Testis (tissue), 3 donors: Measurements from ENCODE around the gene NUCKS1. TPM values are rescaled to one million over a fixed set of nuclear protein-coding genes. Genes with fewer than 3 reads are reported as not detected.

Source experiments
- DNase-seq: peaks from one replicate; pipeline ENCODE4 v3.0.0-alpha.2; 2019
- H3K27ac ChIP-seq, 2 donors: fragments of 200-600 bp; sonication (generic); one replicate each; pipeline ENCODE4 v1.5.1; 2019
- H3K27me3 ChIP-seq: fragments of 200-600 bp; sonication (generic); one replicate; pipeline ENCODE4 v1.5.1; 2019
- H3K36me3 ChIP-seq: fragments of 200-600 bp; sonication (generic); one replicate; pipeline ENCODE4 v1.5.1; 2017; ENCODE audit warnings: low read depth; ENCODE audit errors: missing control alignments
- H3K4me1 ChIP-seq: fragments of 200-600 bp; sonication (generic); one replicate; pipeline ENCODE4 v1.5.1; 2019
- H3K4me3 ChIP-seq, 2 donors: fragments of 200-600 bp; sonication (generic); one replicate each; pipeline ENCODE4 v1.5.1; 2017 to 2019
- H3K9me3 ChIP-seq: fragments of 200-600 bp; sonication (generic); one replicate; pipeline ENCODE4 v1.5.1; 2017
- POLR2A ChIP-seq: fragments of 450-650 bp; IDR thresholded peaks from one replicate; pipeline ENCODE4 v1.6.1; 2017; ENCODE audit warnings: antibody characterized with exemption, mild to moderate bottlenecking, moderate library complexity
- WGBS, 2 donors: methylation state at CpG; one replicate each; pipeline ENCODE4 v1.1.5; 2018; 5-methylcytosine and 5-hydroxymethylcytosine counted together
- intact Hi-C: fragments of 100-400 bp; cut with DNase I; formaldehyde crosslinking; loops from one replicate; pipeline ENCODE4 v1.15.1; 2023; ENCODE audit warnings: low total_unique reads
- polyA plus RNA-seq: library from polyadenylated mRNA; stranded (reverse); fragments of 350-450 nt; fragmentation: Illumina TruSeq; extraction: RNeasy Lipid Tissue Mini Kit (QIAGEN cat#74804); gene quantifications from one replicate; pipeline ENCODE4 v1.2.3, GENCODE V29; 2014; ENCODE audit warnings: low read depth, low replicate concordance; ENCODE audit not compliant: insufficient read depth
- total RNA-seq, 2 donors: library from RNA; depleted of rRNA; stranded (reverse); fragments of >200 nt; gene quantifications; one replicate each; pipeline ENCODE4 v1.2.3, GENCODE V29; 2016
- TF ChIP-seq, protein P1 (sequence below), 3 experiments: fragments of 450-650 bp in 2 of 3; fragments of 200-600 bp in 1 of 3; sonication (generic) in 1 of 3; IDR thresholded peaks; one replicate each; pipeline ENCODE4 v1.5.1; 2016 to 2019; ENCODE audit warnings: antibody characterized with exemption in 3 of 3, mild to moderate bottlenecking in 2 of 3, moderate library complexity in 1 of 3

Gene NUCKS1
- total and polyA plus RNA-seq, 3 donors from 2014 or later, result 57.7 to 98.6 (median 66.3) TPM

DNA sequence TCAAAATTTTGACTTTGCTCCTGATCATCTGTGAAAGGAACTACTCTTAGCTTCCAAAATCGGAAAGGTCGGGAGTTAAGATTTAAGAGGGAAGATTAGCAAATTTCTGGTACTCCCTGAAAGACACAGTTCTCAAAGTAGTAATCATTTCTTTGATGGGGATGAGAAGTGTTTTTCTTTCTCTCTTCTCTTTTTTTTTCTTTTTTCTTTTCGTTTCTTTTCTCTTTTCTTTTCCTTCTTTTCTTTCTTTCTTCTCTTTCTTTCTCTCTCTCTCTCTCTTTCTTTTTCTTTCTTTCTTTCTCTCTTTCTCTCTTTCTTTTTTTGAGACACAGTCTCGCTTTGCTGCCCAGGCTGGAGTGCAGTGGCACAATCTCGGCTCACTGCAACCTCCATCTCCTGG lies 30.4 kb upstream of the NUCKS1 start:
- no peaks in the 10 kb centered on the region for H3K36me3 ChIP-seq
- 88 to 89% methylated on average over 5 of the region's 5 CpGs for WGBS, 2 donors
- no peaks in the 10 kb centered on the region for H3K27me3 ChIP-seq
- H3K4me3 ChIP-seq, result no peak overlapping the region
- intact Hi-C loops, result no loop called here
- H3K9me3 ChIP-seq, result no peaks in the 10 kb centered on the region
- DNase-seq, result no peak
- H3K4me1 ChIP-seq, result no peaks in the 10 kb centered on the region
- TF ChIP-seq, protein P1, sequence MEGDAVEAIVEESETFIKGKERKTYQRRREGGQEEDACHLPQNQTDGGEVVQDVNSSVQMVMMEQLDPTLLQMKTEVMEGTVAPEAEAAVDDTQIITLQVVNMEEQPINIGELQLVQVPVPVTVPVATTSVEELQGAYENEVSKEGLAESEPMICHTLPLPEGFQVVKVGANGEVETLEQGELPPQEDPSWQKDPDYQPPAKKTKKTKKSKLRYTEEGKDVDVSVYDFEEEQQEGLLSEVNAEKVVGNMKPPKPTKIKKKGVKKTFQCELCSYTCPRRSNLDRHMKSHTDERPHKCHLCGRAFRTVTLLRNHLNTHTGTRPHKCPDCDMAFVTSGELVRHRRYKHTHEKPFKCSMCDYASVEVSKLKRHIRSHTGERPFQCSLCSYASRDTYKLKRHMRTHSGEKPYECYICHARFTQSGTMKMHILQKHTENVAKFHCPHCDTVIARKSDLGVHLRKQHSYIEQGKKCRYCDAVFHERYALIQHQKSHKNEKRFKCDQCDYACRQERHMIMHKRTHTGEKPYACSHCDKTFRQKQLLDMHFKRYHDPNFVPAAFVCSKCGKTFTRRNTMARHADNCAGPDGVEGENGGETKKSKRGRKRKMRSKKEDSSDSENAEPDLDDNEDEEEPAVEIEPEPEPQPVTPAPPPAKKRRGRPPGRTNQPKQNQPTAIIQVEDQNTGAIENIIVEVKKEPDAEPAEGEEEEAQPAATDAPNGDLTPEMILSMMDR (IDR thresholded peaks at IDR 0.05), result no peak
- no peak for TF ChIP-seq POLR2A
- H3K27ac ChIP-seq, result no peak overlapping the region

DNA sequence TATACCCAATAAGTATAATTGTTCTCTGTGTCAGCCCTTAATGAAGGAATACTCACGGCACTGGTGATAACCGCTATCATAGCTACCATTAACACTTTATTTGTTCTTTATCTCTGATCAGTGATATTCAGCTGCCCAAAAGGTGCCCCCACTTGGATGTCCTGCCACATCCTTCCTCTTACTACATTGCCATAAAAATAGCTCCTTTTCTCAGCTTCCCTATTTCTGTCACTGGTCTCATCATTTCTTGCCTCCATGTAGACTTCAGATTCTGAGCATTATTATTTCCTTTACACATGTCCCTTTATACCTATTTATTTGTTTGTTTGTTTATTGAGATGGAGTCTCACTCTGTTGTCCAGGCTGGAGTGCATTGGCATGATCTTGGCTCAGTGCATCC lies 28.0 kb upstream of the NUCKS1 start:
- no peak overlapping the region for H3K27ac ChIP-seq
- H3K36me3 ChIP-seq, result no peaks in the 10 kb centered on the region
- DNase-seq, result no peak
- intact Hi-C loops, result no loop called here
- no peaks in the 10 kb centered on the region for H3K27me3 ChIP-seq
- WGBS, 2 donors, result 84 to 86% methylated on average over 2 of the region's 2 CpGs
- no peak overlapping the region for H3K4me3 ChIP-seq
- no peaks in the 10 kb centered on the region for H3K9me3 ChIP-seq
- peaks cover 3% of the 10 kb centered on the region for H3K4me1 ChIP-seq
- TF ChIP-seq POLR2A, result no peak
- TF ChIP-seq, protein P1 (IDR thresholded peaks at IDR 0.05), result no peak

DNA sequence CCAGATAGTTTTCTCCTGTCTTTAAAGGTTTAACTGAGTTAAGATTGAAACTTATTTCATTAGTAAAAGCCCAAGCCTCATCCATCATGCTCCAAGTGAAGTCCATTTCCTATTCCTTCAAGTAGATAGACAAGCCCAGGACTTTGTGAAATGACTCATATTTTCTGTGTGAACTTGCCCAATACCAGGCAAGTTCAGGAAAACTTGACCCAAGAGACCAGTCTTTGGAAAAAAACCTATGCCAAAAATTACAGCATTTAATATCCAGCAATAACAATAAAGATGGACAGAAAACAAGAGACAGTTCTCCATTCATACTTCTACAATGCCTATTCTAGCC lies 25.7 kb upstream of the NUCKS1 start:
- H3K27me3 ChIP-seq, result no peaks in the 10 kb centered on the region
- peak overlapping the region in 1 of 2 donors; percentile 80 for H3K4me3 ChIP-seq
- TF ChIP-seq POLR2A, result no peak
- TF ChIP-seq, protein P1 (IDR thresholded peaks at IDR 0.05), result no peak
- no peaks in the 10 kb centered on the region for H3K9me3 ChIP-seq
- no peaks in the 10 kb centered on the region for H3K36me3 ChIP-seq
- intact Hi-C loops, result no loop called here
- H3K27ac ChIP-seq, result no peak overlapping the region
- peaks cover 3% of the 10 kb centered on the region for H3K4me1 ChIP-seq
- DNase-seq, result no peak

DNA sequence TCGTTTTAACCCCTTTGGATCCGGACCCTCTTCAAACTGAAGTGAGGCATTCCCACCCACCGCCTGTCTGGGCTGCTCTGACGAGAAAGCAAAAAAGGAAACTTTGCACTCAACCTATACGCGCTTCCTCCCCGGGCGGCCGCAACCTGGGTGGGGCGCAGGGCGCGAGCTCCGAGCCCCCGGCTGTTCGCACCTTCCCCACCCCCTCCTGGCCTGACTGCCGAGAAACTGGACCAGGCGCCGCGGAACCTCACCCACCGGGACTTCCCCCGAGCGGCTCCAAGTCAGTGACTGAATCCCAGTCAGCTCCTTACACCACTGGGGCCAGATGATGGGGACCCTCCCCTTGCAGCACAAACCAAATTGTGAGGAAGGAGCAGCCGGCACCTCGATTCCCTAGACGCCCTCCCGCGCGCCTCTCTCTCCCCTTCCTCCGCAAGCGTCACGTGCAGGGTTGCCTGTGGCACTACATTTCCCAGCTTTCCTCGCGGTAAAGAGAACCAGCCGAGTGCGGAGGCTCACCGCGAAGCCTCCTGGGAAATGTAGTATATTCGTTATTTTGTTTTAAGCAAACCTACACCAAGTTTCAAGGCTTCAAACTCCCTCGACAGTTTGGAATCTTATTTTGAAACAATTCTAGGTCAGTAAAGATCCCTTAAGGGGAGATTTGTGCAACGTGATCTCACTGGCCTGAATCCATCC lies 25.2 kb upstream of the NUCKS1 start, which contains the start of gene RAB29:
Gene RAB29 (minus strand): TSS at position 468 of the 702 bp plus-strand sequence. CDS start 526 bp downstream, outside the sequence.
- intact Hi-C loops, result no loop called here
- no peaks in the 10 kb centered on the region for H3K9me3 ChIP-seq
- peak within 1 kb of the TSS in 1 of 2 donors; percentile 28 for H3K27ac ChIP-seq
- no peaks in the 10 kb centered on the region for H3K36me3 ChIP-seq
- WGBS, 2 donors, result 1% methylated on average over 15 to 40 of the region's 40 CpGs
- peaks cover 3% of the 10 kb centered on the region for H3K4me1 ChIP-seq
- H3K4me3 ChIP-seq, result peak within 1 kb of the TSS; percentile 75 to 80
- H3K27me3 ChIP-seq, result no peaks in the 10 kb centered on the region
- peak; percentile 93 for DNase-seq
- TF ChIP-seq, protein P1 (IDR thresholded peaks at IDR 0.05), result no peak
- no peak for TF ChIP-seq POLR2A
